HG03457 (cell line): Measurements from ENCODE around the gene KRT3.

Experiments
- ATAC-seq: cut with Tn5 transposase; IDR thresholded peaks from one replicate; pipeline ENCODE4 v1.9.1; 2021; ENCODE audit warnings: moderate number of reproducible peaks; ENCODE audit not compliant: unreplicated experiment

The KRT3 gene

GRCh38 chr12:52741375-52742195, 54.3 kb downstream of the KRT3 start:
- no peak for ATAC-seq

GRCh38 chr12:52740584-52740983, 55.3 kb downstream of the KRT3 start:
- no peak for ATAC-seq

- ATAC-seq = no peak
Measured at GRCh38 chr12:52739963-52740362, 56.0 kb downstream of the KRT3 start.
